Measurements from ENCODE around the gene SLC15A5. TPM values are rescaled to one million over a fixed set of nuclear protein-coding genes. Genes with fewer than 3 reads are reported as not detected.

SLC15A5 gene, protein sequence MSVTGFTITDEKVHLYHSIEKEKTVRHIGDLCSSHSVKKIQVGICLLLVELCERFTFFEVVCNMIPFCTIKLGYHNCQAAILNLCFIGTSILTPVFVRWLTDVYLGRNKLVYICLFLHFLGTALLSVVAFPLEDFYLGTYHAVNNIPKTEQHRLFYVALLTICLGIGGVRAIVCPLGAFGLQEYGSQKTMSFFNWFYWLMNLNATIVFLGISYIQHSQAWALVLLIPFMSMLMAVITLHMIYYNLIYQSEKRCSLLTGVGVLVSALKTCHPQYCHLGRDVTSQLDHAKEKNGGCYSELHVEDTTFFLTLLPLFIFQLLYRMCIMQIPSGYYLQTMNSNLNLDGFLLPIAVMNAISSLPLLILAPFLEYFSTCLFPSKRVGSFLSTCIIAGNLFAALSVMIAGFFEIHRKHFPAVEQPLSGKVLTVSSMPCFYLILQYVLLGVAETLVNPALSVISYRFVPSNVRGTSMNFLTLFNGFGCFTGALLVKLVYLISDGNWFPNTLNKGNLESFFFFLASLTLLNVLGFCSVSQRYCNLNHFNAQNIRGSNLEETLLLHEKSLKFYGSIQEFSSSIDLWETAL
- not detected in 3 replicates for total RNA-seq
- long read RNA-seq: 0 reads

DNA sequence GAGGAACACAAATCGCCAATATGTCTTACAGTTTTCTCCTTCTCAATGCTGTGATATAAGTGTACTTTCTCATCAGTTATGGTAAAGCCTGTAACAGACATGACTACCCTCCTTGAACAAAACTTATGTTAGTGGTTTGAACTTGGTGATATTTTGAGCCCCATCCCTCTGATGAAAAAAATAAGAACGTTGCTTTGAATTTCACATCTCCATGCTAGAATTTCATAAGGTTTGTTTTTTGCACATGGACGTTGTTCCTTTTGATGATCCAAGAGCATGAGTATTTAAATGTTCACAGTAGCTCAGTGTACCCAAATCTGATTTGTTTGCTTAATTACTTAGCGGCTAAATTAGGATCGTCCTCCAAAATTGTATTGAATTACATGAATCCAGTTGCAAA, at the start of gene SLC15A5:
TSS of gene SLC15A5 (minus strand) at position 101 of the 400 bp plus-strand sequence. CDS start at position 101, 0 bp downstream.
- no peak for DNase-seq (ENCODE audit: low spot score)
- H3K4me1 Mint-ChIP-seq (ENCODE audit: low read depth): no peaks in the 10 kb centered on the region
- no peak within 1 kb of the TSS for H3K4me3 Mint-ChIP-seq (ENCODE audit: unreplicated experiment)
- no peaks in the 10 kb centered on the region for H3K9me3 Mint-ChIP-seq (ENCODE audit: low read depth)
- H3K27me3 Mint-ChIP-seq (ENCODE audit: low read depth): no peaks in the 10 kb centered on the region
- no peaks in the 10 kb centered on the region for H3K36me3 Mint-ChIP-seq (ENCODE audit: low read depth)
- TF ChIP-seq, protein P1, sequence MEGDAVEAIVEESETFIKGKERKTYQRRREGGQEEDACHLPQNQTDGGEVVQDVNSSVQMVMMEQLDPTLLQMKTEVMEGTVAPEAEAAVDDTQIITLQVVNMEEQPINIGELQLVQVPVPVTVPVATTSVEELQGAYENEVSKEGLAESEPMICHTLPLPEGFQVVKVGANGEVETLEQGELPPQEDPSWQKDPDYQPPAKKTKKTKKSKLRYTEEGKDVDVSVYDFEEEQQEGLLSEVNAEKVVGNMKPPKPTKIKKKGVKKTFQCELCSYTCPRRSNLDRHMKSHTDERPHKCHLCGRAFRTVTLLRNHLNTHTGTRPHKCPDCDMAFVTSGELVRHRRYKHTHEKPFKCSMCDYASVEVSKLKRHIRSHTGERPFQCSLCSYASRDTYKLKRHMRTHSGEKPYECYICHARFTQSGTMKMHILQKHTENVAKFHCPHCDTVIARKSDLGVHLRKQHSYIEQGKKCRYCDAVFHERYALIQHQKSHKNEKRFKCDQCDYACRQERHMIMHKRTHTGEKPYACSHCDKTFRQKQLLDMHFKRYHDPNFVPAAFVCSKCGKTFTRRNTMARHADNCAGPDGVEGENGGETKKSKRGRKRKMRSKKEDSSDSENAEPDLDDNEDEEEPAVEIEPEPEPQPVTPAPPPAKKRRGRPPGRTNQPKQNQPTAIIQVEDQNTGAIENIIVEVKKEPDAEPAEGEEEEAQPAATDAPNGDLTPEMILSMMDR (IDR thresholded peaks at IDR 0.05): no peak
- no peak within 1 kb of the TSS for H3K27ac Mint-ChIP-seq (ENCODE audit: unreplicated experiment)

GRCh38 chr12:16325426-16325825, 47.9 kb upstream of the SLC15A5 start:
- TF ChIP-seq, protein P1 (IDR thresholded peaks at IDR 0.05): no peak
- Mint-ChIP-seq H3K27ac (ENCODE audit: unreplicated experiment) (no peak overlapping the region), H3K9me3 (ENCODE audit: low read depth) (peaks cover 9% of the 10 kb centered on the region), H3K36me3 (ENCODE audit: low read depth) (no peaks in the 10 kb centered on the region), H3K4me3 (ENCODE audit: unreplicated experiment) (no peak overlapping the region), H3K4me1 (ENCODE audit: low read depth) (peaks cover 20% of the 10 kb centered on the region), H3K27me3 (ENCODE audit: low read depth) (no peaks in the 10 kb centered on the region)
- no peak for DNase-seq (ENCODE audit: low spot score)

GRCh38 chr12:16324772-16325171, 47.3 kb upstream of the SLC15A5 start:
- Mint-ChIP-seq H3K36me3 (ENCODE audit: low read depth) (no peaks in the 10 kb centered on the region), H3K9me3 (ENCODE audit: low read depth) (peaks cover 9% of the 10 kb centered on the region), H3K4me3 (ENCODE audit: unreplicated experiment) (no peak overlapping the region), H3K27ac (ENCODE audit: unreplicated experiment) (no peak overlapping the region), H3K27me3 (ENCODE audit: low read depth) (no peaks in the 10 kb centered on the region), H3K4me1 (ENCODE audit: low read depth) (peaks cover 20% of the 10 kb centered on the region)
- no peak for DNase-seq (ENCODE audit: low spot score)
- TF ChIP-seq, protein P1 (IDR thresholded peaks at IDR 0.05): no peak

- H3K27me3 Mint-ChIP-seq (ENCODE audit: low read depth): no peaks in the 10 kb centered on the region
- H3K36me3 Mint-ChIP-seq (ENCODE audit: low read depth): no peaks in the 10 kb centered on the region
- H3K4me1 Mint-ChIP-seq (ENCODE audit: low read depth): peaks cover 16% of the 10 kb centered on the region
- no peak overlapping the region for H3K27ac Mint-ChIP-seq (ENCODE audit: unreplicated experiment)
- no peak overlapping the region for H3K4me3 Mint-ChIP-seq (ENCODE audit: unreplicated experiment)
- DNase-seq (ENCODE audit: low spot score): no peak
- H3K9me3 Mint-ChIP-seq (ENCODE audit: low read depth): peaks cover 9% of the 10 kb centered on the region
- TF ChIP-seq, protein P1 (IDR thresholded peaks at IDR 0.05): no peak
These were observed 46.8 kb upstream of the SLC15A5 start for GRCh38 chr12:16324272-16324671.

DNA sequence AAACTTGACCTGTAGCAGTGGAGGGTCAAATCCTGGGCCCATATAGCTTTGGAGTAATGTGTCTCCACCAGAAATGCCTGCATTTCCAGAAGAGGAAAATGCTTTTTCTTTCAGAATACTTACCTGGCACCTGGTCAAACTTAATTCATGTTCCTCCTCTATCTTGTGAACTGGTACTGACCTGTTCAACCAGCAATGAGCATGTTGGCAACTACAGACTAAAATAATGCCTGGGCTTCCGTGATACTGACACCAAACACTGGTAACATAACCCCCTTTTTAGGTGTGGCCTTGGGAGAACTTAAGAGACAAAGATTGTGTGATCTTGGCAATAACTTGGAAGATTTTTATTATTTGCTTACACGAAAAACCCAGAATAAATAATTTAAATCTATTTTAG, 46.2 kb upstream of the SLC15A5 start:
- Mint-ChIP-seq H3K36me3 (ENCODE audit: low read depth) (no peaks in the 10 kb centered on the region), H3K27me3 (ENCODE audit: low read depth) (no peaks in the 10 kb centered on the region), H3K27ac (ENCODE audit: unreplicated experiment) (no peak overlapping the region), H3K9me3 (ENCODE audit: low read depth) (peaks cover 9% of the 10 kb centered on the region), H3K4me1 (ENCODE audit: low read depth) (peaks cover 16% of the 10 kb centered on the region), H3K4me3 (ENCODE audit: unreplicated experiment) (no peak overlapping the region)
- TF ChIP-seq, protein P1 (IDR thresholded peaks at IDR 0.05): no peak
- DNase-seq (ENCODE audit: low spot score): no peak
